MCF 10A (cell line): ENCODE measurements around the gene CAMTA1. TPM values are rescaled to one million over a fixed set of nuclear protein-coding genes. Genes with fewer than 3 reads are reported as not detected.
A peak's percentile ranks its signal among the peaks of the same experiment; 100 is the strongest.

Experiments
- BruUV-seq: library from RNA; stranded (reverse); fragments of 400-500 nt; replicated peaks from 2 replicates; lab custom pipeline; 2021; lab: Mats Ljungman, UMichigan
- CTCF ChIA-PET: fragments of 300-600 bp; sonication (Branson Sonifier 250); formaldehyde crosslinking; extraction: SDS; loops from one replicate; lab custom pipeline; 2021; ENCODE audit warnings: antibody characterized with exemption, inconsistent platforms; lab: Yijun Ruan, JAX
- POLR2A ChIA-PET: fragments of 300-600, 350-650 bp; sonication (Branson Sonifier 250); formaldehyde crosslinking; extraction: SDS; loops from one replicate; lab custom pipeline; 2020; ENCODE audit warnings: antibody characterized with exemption, inconsistent platforms; lab: Yijun Ruan, JAX
- DNase-seq: peaks from one replicate; pipeline ENCODE4 v3.0.0-alpha.2; 2018; ENCODE audit not compliant: unreplicated experiment
- H3K27ac Mint-ChIP-seq: one replicate; pipeline ENCODE4 v1.8.0; 2022; ENCODE audit warnings: mild to moderate bottlenecking, low read depth, mixed read lengths; ENCODE audit not compliant: unreplicated experiment
- H3K27me3 Mint-ChIP-seq: one replicate; pipeline ENCODE4 v1.8.0; 2022; ENCODE audit warnings: mixed read lengths; ENCODE audit not compliant: insufficient read depth, unreplicated experiment
- H3K36me3 Mint-ChIP-seq: one replicate; pipeline ENCODE4 v1.8.0; 2022; ENCODE audit warnings: mild to moderate bottlenecking, moderate library complexity, mixed read lengths; ENCODE audit not compliant: insufficient read depth, unreplicated experiment
- H3K4me1 Mint-ChIP-seq: one replicate; pipeline ENCODE4 v1.8.0; 2022; ENCODE audit warnings: mixed read lengths; ENCODE audit not compliant: insufficient read depth, unreplicated experiment
- H3K4me3 Mint-ChIP-seq: one replicate; pipeline ENCODE4 v1.8.0; 2022; ENCODE audit warnings: mild to moderate bottlenecking, moderate library complexity, mixed read lengths; ENCODE audit not compliant: unreplicated experiment
- H3K9me3 Mint-ChIP-seq: one replicate; pipeline ENCODE4 v1.8.0; 2022; ENCODE audit warnings: mixed read lengths; ENCODE audit not compliant: unreplicated experiment
- intact Hi-C: fragments of 100-400 bp; cut with micrococcal nuclease; formaldehyde crosslinking; loops from 2 replicates; pipeline ENCODE4 v1.14.1; 2022
- total RNA-seq: library from RNA; stranded (reverse); gene quantifications from 2 replicates; pipeline ENCODE4 v1.2.3, GENCODE V29; 2022
- TF ChIP-seq, protein P1 (sequence below): fragments of 200-600 bp; IDR thresholded peaks from one replicate; pipeline ENCODE4 v1.8.0; 2022; ENCODE audit warnings: antibody characterized with exemption, mild to moderate bottlenecking; ENCODE audit not compliant: unreplicated experiment

CAMTA1 gene
- total RNA-seq, 1 experiment from 2014 or later = 74.1 TPM

DNA sequence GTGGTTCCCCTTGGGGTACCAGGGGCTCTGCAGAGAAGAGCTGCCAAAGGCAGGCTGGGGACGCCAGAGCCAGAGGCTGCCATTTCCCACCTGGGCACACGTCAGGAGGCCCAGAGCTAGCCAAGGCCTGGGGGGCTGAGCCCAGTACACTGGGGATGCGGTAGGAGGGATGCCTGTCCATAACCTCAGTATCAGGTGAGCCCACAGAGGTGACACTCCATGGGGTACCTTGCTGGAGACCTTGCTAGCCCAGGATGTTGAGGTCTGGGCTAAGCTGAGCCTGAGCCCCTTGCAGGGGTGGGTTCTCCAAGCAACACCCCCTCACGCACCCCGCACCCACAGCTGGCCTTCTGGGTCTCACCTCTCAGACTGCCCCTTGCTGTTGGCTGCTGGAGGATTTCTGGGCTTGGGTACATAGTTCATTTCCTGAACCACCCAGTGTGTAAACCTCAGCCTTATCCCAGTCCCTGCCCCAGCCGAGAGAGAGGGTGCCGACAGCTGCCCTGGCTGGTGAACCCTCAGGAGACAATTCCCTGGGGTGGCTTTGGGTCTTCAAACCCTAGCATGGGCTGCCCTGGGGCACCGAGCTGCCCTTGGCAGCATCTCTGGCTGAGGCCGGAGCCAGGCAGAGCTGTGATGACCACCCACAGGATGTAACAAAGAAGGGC lies 893.4 kb downstream of the CAMTA1 start:
- BruUV-seq = no TSS peak
- TF ChIP-seq, protein P1, sequence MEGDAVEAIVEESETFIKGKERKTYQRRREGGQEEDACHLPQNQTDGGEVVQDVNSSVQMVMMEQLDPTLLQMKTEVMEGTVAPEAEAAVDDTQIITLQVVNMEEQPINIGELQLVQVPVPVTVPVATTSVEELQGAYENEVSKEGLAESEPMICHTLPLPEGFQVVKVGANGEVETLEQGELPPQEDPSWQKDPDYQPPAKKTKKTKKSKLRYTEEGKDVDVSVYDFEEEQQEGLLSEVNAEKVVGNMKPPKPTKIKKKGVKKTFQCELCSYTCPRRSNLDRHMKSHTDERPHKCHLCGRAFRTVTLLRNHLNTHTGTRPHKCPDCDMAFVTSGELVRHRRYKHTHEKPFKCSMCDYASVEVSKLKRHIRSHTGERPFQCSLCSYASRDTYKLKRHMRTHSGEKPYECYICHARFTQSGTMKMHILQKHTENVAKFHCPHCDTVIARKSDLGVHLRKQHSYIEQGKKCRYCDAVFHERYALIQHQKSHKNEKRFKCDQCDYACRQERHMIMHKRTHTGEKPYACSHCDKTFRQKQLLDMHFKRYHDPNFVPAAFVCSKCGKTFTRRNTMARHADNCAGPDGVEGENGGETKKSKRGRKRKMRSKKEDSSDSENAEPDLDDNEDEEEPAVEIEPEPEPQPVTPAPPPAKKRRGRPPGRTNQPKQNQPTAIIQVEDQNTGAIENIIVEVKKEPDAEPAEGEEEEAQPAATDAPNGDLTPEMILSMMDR = no peak
- no peaks in the 10 kb centered on the region for H3K36me3 Mint-ChIP-seq
- intact Hi-C loops = no loop called here
- H3K27ac Mint-ChIP-seq = no peak overlapping the region
- H3K4me3 Mint-ChIP-seq = peak overlapping the region; percentile 34
- ChIA-PET CTCF (interaction anchor here (0.7 to 21.2 kb wide), 3 partner anchors 10 to 731 kb away, joined by 4 to 646 read pairs (median 65); no protein-coding TSS in a partner anchor), POLR2A (interaction anchor here (0.6 kb wide), 1 partner anchor 838 kb away, joined by 3 read pairs; no protein-coding TSS in a partner anchor)
- no peaks in the 10 kb centered on the region for H3K4me1 Mint-ChIP-seq
- H3K9me3 Mint-ChIP-seq = no peaks in the 10 kb centered on the region
- no peak for DNase-seq
- H3K27me3 Mint-ChIP-seq = peaks cover 25% of the 10 kb centered on the region

DNA sequence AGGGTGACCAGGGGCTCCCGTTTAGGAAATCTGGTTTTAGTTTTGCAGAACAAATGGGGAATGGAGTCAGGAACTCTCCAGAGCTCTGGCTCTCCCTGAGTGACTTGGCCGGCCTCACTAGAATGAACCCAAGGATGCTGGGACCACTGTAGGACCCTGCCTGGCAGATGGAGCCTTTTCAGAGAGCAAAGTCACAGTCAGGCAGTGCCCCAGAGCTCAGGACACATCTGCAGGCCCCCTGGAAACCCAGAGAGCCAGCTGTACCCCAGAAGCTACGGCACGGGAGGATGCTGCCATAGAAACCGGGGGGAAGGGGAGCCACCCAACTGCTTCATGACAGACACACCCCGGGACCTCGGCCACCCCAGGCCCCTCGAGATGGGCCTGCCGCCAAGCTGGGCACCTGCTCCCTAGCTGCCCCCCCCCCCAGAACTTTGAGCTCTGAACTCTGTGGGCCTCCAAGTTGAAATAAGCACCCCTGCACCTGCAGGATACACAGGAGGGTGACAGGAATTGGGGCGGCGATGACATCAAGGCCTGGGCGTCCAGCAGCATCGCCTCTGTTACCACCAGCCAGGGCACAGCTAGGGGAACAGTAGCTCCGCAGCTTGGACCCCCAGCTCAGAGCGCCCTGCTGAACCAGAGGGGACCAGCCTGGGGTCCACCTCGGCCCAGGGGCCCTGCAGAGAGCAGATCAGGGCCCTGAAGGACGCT lies 894.1 kb downstream of the CAMTA1 start:
- Mint-ChIP-seq H3K27ac (no peak overlapping the region), H3K27me3 (peaks cover 18% of the 10 kb centered on the region), H3K9me3 (no peaks in the 10 kb centered on the region), H3K36me3 (no peaks in the 10 kb centered on the region), H3K4me1 (no peaks in the 10 kb centered on the region), H3K4me3 (peak overlapping the region; percentile 34)
- no TSS peak for BruUV-seq
- no peak for DNase-seq
- intact Hi-C loops = no loop called here
- ChIA-PET CTCF (interaction anchor here (0.6 to 21.2 kb wide), 5 partner anchors 11 to 731 kb away, joined by 3 to 646 read pairs (median 4); no protein-coding TSS in a partner anchor), POLR2A (interaction anchor here (1.0 kb wide), 1 partner anchor 66 kb away, joined by 3 read pairs; no protein-coding TSS in a partner anchor)
- TF ChIP-seq, protein P1 = no peak

DNA sequence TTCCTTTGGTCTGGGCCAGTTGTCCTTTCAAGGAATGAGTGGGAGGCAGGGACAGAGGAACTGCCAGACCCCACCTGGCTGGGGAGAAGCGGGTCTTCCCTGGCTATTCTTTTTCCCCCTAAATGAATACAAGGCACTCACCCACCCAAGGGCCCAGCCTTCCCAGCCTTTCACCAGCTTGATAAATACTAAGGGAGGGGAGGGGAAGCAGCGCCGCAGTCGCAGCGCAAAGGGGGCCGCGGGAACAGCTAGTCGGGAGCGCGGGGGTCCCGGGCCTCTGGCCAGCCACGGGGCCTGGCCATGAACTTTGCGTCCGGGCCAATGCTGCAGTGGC lies 894.6 kb downstream of the CAMTA1 start:
- ChIA-PET POLR2A (interaction anchor here (1.0 kb wide), 1 partner anchor 66 kb away, joined by 3 read pairs; no protein-coding TSS in a partner anchor), CTCF (interaction anchor here (0.7 to 21.2 kb wide), 3 partner anchors 12 to 295 kb away, joined by 3 to 646 read pairs (median 65); no protein-coding TSS in a partner anchor)
- no peak for DNase-seq
- intact Hi-C loops = no loop called here
- Mint-ChIP-seq H3K4me1 (no peaks in the 10 kb centered on the region), H3K27me3 (peaks cover 17% of the 10 kb centered on the region), H3K4me3 (peak overlapping the region; percentile 61), H3K9me3 (no peaks in the 10 kb centered on the region), H3K36me3 (no peaks in the 10 kb centered on the region), H3K27ac (no peak overlapping the region)
- no TSS peak for BruUV-seq
- TF ChIP-seq, protein P1 = no peak
